Neural progenitor cell (in vitro differentiated cells): Measurements from ENCODE around the gene EPS8L2. TPM values are rescaled to one million over a fixed set of nuclear protein-coding genes. Genes with fewer than 3 reads are reported as not detected.

ENCODE experiments used
- DNase-seq: peaks from one replicate; pipeline ENCODE4 v3.0.0-alpha.2; 2016; ENCODE audit warnings: low spot score
- H2AFZ ChIP-seq: fragments of 200-600 bp; sonication (generic); replicated peaks from 2 replicates; pipeline ENCODE4 v1.6.1; 2016; ENCODE audit warnings: antibody characterized with exemption
- H3F3A ChIP-seq: fragments of 200-600 bp; sonication (generic); 2 replicates; pipeline ENCODE4 v1.6.1; 2016; ENCODE audit warnings: antibody characterized with exemption, low read depth
- H3K27ac ChIP-seq: fragments of 200-600 bp; sonication (generic); 2 replicates; pipeline ENCODE4 v1.5.1; 2016; ENCODE audit warnings: mild to moderate bottlenecking
- H3K27me3 ChIP-seq: fragments of 200-600 bp; sonication (generic); 2 replicates; pipeline ENCODE4 v1.6.1; 2016; ENCODE audit warnings: mild to moderate bottlenecking, moderate library complexity
- H3K36me3 ChIP-seq: fragments of 200-600 bp; sonication (generic); 2 replicates; pipeline ENCODE4 v1.5.1; 2016
- H3K4me1 ChIP-seq: fragments of 200-600 bp; sonication (generic); 2 replicates; pipeline ENCODE4 v1.6.1; 2016; ENCODE audit warnings: mixed run types
- H3K4me2 ChIP-seq: fragments of 200-600 bp; sonication (generic); 2 replicates; pipeline ENCODE4 v1.6.1; 2016
- H3K4me3 ChIP-seq: fragments of 200-600 bp; sonication (generic); 2 replicates; pipeline ENCODE4 v1.5.1; 2016
- H3K79me2 ChIP-seq: fragments of 200-600 bp; sonication (generic); 2 replicates; pipeline ENCODE4 v1.6.1; 2016; ENCODE audit warnings: low read depth
- H3K9ac ChIP-seq: fragments of 200-600 bp; sonication (generic); 2 replicates; pipeline ENCODE4 v1.6.1; 2016
- H3K9me3 ChIP-seq: fragments of 200-600 bp; sonication (generic); 2 replicates; pipeline ENCODE4 v1.5.1; 2016; ENCODE audit warnings: low read depth
- H4K20me1 ChIP-seq: fragments of 200-600 bp; sonication (generic); 2 replicates; pipeline ENCODE4 v1.6.1; 2016; ENCODE audit warnings: low read depth
- H3K27ac Mint-ChIP-seq: 3 replicates; pipeline ENCODE4 v1.8.0; 2021; ENCODE audit warnings: mixed read lengths
- H3K27me3 Mint-ChIP-seq: 2 replicates; pipeline ENCODE4 v1.8.0; 2022; ENCODE audit warnings: low read depth, mild to moderate bottlenecking, inconsistent platforms, moderate library complexity, mixed read lengths; ENCODE audit not compliant: insufficient read depth
- H3K36me3 Mint-ChIP-seq: 3 replicates; pipeline ENCODE4 v1.8.0; 2021; ENCODE audit warnings: mixed read lengths
- H3K4me1 Mint-ChIP-seq: 3 replicates; pipeline ENCODE4 v1.8.0; 2021; ENCODE audit warnings: mixed read lengths
- H3K4me3 Mint-ChIP-seq: 3 replicates; pipeline ENCODE4 v1.8.0; 2021; ENCODE audit warnings: mild to moderate bottlenecking, moderate library complexity, mixed read lengths
- H3K9me3 Mint-ChIP-seq: 3 replicates; pipeline ENCODE4 v1.8.0; 2020; ENCODE audit warnings: mixed read lengths
- CTCF ChIP-seq: fragments of 200-600 bp; sonication (generic); IDR thresholded peaks from 2 replicates; pipeline ENCODE4 v1.5.1; 2017; ENCODE audit warnings: antibody characterized with exemption, mild to moderate bottlenecking
- EZH2 ChIP-seq: fragments of 200-600 bp; sonication (generic); IDR thresholded peaks from 2 replicates; pipeline ENCODE4 v1.6.1; 2017; ENCODE audit warnings: antibody characterized with exemption, mild to moderate bottlenecking, moderate library complexity
- EZH2phosphoT487 ChIP-seq: fragments of 200-600 bp; sonication (generic); IDR thresholded peaks from 2 replicates; pipeline ENCODE4 v1.6.1; 2017; ENCODE audit warnings: antibody characterized with exemption
- total RNA-seq: library from RNA; depleted of rRNA; stranded (reverse); fragments of >200 nt; gene quantifications from 2 replicates; pipeline ENCODE4 v1.2.3, GENCODE V29; 2015; ENCODE audit warnings: low replicate concordance

EPS8L2 gene
- total RNA-seq, 1 donor from 2014 or later, result 3.3 TPM

- Histone ChIP-seq H3K27me3 (no peaks in the 10 kb centered on the region), H3K9ac (peak within 1 kb of the TSS; percentile 92), H3F3A (peaks cover 24% of the 10 kb centered on the region), H3K4me1 (peaks cover 22% of the 10 kb centered on the region), H3K4me3 (peak within 1 kb of the TSS; percentile 77), H3K27ac (peak within 1 kb of the TSS; percentile 95), H3K9me3 (no peaks in the 10 kb centered on the region), H3K4me2 (peak within 1 kb of the TSS; percentile 83), H3K36me3 (no peaks in the 10 kb centered on the region), H2AFZ (peak within 1 kb of the TSS; percentile 93), H3K79me2 (peaks cover 55% of the 10 kb centered on the region), H4K20me1 (peaks cover 33% of the 10 kb centered on the region)
- Mint-ChIP-seq H3K36me3 (peaks cover 5% of the 10 kb centered on the region), H3K27me3 (peaks cover 8% of the 10 kb centered on the region), H3K27ac (peak within 1 kb of the TSS; percentile 97), H3K4me3 (peak within 1 kb of the TSS; percentile 92), H3K9me3 (peaks cover 2% of the 10 kb centered on the region), H3K4me1 (peaks cover 36% of the 10 kb centered on the region)
- peak; percentile 100 for DNase-seq
- no peak for TF ChIP-seq CTCF
Observed at GRCh38 chr11:695538-696248, 10.3 kb upstream of the EPS8L2 start, which contains the start of gene TMEM80. Gene TMEM80 (plus strand): TSS chr11:695816. CDS start chr11:695828, 12 bp downstream.

DNA sequence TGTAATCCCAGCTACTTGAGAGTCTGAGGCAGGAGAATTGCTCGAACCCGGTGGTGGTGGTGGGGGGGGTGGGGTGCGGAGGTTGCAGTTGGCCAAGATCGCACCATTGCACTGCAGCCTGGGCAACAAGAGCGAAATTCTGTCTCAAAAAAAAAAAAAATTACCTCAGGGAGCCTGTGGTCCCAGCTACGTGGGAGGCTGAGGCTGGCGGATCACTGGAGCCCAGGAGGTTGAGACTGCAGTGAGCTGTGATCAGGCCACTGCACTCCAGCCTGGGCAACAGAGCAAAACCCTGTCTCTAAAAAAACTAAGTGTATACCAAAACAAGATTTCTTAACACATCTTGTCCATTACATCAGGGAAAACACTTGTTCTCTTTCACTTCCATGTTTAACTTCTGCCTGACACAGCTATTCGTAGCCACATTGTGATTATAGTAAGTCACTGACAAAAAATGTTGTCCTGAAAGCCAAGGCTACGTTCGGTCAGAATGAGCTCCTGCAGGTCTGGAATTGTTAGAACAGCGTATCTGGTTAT, 9.0 kb upstream of the EPS8L2 start:
- Histone ChIP-seq H2AFZ (no peak overlapping the region), H3K4me3 (no peak overlapping the region), H3K9me3 (no peaks in the 10 kb centered on the region), H3K9ac (no peak overlapping the region), H3K27ac (no peak overlapping the region), H4K20me1 (peaks cover 21% of the 10 kb centered on the region), H3K4me1 (peaks cover 22% of the 10 kb centered on the region), H3K4me2 (peak overlapping the region; percentile 83), H3K27me3 (no peaks in the 10 kb centered on the region), H3F3A (peaks cover 24% of the 10 kb centered on the region), H3K79me2 (peaks cover 42% of the 10 kb centered on the region), H3K36me3 (no peaks in the 10 kb centered on the region)
- TF ChIP-seq EZH2phosphoT487 (no peak), CTCF (no peak), EZH2 (no peak)
- DNase-seq, result no peak
- peaks cover 4% of the 10 kb centered on the region for H3K36me3 Mint-ChIP-seq
- peak overlapping the region; percentile 92 for H3K4me3 Mint-ChIP-seq
- H3K27ac Mint-ChIP-seq, result no peak overlapping the region
- H3K9me3 Mint-ChIP-seq, result peaks cover 2% of the 10 kb centered on the region
- H3K27me3 Mint-ChIP-seq, result peaks cover 7% of the 10 kb centered on the region
- H3K4me1 Mint-ChIP-seq, result peaks cover 29% of the 10 kb centered on the region

- Mint-ChIP-seq H3K27ac (no peak overlapping the region), H3K9me3 (peaks cover 2% of the 10 kb centered on the region), H3K4me3 (peak overlapping the region; percentile 92), H3K27me3 (peaks cover 6% of the 10 kb centered on the region), H3K36me3 (peaks cover 4% of the 10 kb centered on the region), H3K4me1 (peaks cover 26% of the 10 kb centered on the region)
- Histone ChIP-seq H3K9me3 (no peaks in the 10 kb centered on the region), H3K79me2 (peaks cover 33% of the 10 kb centered on the region), H3K4me3 (no peak overlapping the region), H3K36me3 (no peaks in the 10 kb centered on the region), H3K27ac (peak overlapping the region; percentile 64), H3K4me2 (no peak overlapping the region), H4K20me1 (peaks cover 14% of the 10 kb centered on the region), H3K27me3 (no peaks in the 10 kb centered on the region), H3F3A (peaks cover 24% of the 10 kb centered on the region), H3K4me1 (peaks cover 21% of the 10 kb centered on the region), H3K9ac (peak overlapping the region; percentile 42), H2AFZ (no peak overlapping the region)
- DNase-seq, result no peak
- TF ChIP-seq EZH2phosphoT487 (no peak), EZH2 (no peak), CTCF (no peak)
Observed at GRCh38 chr11:697811-698311, 8.2 kb upstream of the EPS8L2 start.
